HG03442 (cell line): ENCODE data around the gene FAM131B.
A peak's percentile ranks its signal among the peaks of the same experiment; 100 is the strongest.

Experiments
- ATAC-seq: cut with Tn5 transposase; IDR thresholded peaks from one replicate; pipeline ENCODE4 v1.9.1; 2021; ENCODE audit warnings: mild to moderate bottlenecking, moderate library complexity; ENCODE audit not compliant: unreplicated experiment

Gene FAM131B

DNA sequence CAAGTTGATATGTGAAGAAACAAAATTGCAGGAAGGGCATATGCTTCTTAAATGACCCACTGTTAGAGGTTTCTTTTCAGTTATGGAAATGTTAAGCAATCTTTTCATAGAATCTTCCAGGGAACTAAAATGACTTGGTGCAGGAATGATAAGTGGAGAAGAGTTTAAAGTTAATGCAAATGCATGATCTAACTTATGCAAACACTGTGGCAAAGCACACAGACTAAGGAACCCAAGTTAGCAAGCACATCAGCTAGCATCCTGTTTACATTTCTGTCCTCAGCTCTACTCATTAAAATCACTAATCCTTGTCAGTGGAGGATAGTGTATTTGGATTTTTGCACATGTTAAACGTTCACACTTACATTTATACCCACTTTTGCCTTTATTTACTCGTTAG, 37.3 kb downstream of the FAM131B start:
- ATAC-seq, result peak; percentile 45

DNA sequence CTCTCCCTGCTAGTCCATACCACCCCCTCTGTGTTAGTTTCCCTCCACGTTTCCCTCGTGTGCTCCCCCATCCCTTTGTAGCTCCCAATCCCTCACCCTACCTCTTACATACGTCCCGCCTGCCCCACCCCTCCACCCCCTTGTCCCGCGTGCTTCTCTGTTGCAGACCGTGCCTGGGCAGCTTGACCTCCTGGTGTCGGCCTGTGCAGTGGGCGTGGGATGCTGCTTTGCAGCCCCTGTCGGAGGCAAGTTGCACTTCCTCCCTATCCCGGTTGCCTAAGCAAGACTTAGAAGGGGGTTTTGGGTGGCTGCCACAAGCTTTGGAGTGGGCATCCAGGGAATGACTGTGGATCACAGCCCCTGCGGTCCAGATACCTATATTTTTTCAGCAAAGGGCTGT, 38.9 kb downstream of the FAM131B start:
- ATAC-seq, result no peak

DNA sequence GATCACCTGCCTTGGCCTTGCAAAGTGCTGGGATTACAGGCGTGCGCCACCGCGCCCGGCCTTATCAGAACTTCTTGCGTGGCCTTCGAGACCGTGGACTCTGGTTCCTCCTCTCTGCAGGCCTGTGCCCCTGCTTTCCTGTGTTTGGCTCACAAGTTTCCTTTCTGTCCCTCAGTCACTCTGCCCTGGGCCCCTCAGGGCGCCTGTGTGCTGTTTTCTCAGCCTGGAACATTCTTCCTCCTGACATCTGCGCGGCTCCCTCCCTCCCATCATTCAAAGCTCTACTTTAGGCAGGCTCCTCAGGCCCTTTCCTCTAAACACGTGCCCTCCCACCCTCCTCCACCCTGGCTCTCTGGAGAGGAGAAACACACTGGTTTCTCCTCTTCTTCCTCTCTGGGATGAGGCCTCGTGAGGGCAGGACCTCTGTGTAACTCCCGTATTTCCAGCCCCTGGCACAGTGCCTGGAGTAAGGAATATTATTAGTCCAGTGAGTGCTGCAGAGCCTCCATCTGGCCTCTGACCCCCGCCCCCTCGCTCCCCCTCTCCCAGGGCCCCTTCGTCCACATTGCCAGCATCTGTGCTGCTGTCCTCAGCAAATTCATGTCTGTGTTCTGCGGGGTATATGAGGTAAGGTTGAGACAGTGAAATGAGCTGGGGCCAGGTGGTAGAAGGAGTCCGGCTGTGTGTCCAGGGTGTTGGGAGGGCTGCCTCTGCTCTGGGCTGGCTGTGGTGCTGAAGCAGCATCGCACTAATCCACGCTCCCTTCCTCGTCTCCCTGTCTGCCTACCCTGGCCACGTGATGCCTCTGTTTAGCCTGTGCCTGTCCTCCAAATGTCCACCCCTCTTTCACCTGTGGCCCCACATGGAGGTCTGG, 39.5 kb downstream of the FAM131B start:
- ATAC-seq, result no peak

DNA sequence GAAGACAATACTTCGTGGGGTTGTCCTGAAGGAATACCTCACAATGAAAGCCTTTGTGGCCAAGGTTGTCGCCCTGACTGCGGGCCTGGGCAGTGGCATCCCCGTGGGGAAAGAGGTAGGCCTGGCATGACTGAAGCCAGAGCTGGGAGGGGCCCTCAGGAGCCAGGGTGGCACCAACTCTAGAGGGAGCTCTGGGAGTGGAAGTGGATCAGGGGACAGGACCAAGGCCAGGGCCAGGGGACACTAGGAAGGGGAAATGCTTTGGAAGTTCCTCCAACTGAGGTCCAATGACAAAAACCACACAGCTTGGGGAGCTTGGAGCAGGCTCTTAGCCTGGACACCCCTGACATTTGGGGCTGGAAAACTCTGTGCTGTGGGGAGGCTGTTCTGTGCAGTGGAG, 40.8 kb downstream of the FAM131B start:
- no peak for ATAC-seq

DNA sequence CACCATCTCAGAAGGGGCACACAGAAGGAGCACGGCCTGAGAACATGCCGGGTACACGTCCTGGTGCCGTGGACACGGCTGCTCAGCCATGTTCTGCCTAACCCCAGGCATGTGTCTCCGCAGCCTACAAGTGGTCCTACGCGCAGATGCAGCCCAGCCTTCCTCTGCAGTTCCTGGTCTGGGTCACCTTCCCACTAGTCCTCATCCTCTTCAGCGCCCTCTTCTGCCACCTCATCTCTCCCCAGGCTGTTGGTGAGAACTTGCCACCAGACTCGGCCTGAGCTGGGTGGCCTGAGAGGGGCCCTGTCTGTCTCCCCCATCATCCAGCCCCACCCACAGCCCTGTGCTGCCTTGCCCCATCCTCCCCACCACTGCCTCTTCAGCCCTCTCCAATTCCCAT, 41.3 kb downstream of the FAM131B start:
- ATAC-seq, result no peak

DNA sequence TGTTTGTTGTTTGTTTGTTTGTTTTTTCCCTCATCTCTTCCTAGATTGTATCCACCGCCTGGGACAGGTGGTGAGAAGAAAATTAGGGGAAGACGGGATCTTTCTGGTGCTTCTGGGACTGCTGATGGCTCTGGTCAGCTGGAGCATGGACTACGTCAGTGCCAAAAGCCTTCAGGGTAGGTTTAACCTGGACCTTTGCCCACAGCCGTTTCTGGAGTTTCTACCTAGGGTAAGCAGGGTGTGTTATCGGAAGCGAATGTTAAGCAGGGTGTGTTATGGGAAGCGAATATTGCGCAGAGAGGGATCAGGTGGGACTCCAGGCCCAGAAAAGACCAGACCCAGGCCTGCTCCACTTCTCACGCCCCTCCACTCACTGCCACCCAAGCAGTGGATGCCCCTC, 41.9 kb downstream of the FAM131B start:
- no peak for ATAC-seq

DNA sequence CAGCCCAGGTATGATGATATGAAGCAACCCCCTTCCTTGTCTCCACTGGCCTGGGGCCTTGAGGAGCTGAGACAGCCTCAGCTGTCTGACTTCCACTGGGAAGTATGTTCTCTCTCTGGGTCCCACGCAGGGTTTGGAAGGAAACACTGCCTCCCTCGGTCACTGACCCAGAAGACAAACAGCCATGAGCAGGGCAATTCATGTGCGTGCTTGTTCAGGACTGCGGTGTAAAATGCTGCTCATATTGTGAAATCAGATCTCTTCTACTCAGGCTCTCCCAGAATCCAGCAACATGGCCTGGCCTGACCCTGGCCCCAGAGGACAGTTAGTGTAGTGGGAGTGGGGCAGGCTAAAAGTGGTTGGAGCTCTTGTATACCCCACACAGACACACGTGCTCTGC, 43.9 kb downstream of the FAM131B start:
- no peak for ATAC-seq

DNA sequence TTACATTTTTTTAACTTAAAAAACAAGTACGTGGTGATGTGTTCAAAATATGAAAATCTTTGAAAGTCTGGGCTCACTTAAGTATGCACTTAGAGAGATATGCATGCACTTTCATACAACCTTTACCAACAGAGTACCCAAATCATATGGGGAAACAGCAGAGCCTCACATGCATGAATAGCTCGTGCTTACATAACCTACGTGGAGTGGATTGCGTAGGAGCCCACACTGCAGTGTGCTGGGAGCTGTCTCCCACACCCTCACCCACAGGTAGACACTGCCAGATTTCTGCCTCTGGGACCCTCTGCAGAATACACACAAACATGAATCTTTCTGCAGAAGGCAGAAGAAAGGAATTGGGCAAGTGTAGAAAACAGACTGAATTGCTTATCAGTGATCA, 46.0 kb downstream of the FAM131B start:
- no peak for ATAC-seq

DNA sequence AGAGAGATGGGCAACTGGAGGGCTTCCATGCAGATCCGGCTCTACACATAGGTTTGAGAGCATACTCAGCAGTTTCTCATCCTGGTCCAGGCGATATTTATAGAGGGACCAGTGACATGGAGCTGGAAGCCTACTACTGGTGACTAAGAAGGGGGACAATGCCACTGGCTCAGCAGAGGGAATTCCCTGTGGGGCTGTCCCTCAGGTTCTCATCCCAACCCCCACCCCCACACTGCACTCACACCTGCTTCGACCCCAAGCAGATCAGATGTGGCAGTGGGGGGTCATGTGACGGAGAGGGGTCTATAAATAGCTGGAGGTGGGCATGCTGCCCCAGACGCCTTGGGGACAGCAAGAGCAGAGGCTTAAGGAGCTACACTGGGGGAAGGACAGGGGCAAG, 46.7 kb downstream of the FAM131B start, which contains the start of gene CLCN1:
Gene CLCN1 (plus strand): TSS at position 336 of the 400 bp plus-strand sequence. CDS start 102 bp downstream, outside the sequence.
- ATAC-seq, result no peak

DNA sequence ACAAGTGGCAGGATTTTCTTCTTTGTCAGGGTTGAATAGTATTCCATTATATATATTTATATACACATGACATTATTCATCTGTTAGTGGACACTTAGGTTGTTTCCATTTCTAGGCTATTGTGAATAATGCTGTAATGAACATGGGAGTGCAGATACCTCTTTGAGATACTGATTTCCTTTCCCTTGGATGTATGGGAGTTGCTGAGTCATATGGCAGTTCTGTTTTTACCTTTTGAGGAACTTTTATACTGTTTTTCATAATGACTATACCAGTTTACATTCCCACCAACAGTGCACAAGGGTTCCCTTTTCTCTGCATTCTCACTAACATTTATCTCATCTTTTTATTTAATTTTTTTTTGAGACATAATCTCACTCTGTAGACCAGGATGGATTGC, 48.4 kb downstream of the FAM131B start:
- no peak for ATAC-seq

DNA sequence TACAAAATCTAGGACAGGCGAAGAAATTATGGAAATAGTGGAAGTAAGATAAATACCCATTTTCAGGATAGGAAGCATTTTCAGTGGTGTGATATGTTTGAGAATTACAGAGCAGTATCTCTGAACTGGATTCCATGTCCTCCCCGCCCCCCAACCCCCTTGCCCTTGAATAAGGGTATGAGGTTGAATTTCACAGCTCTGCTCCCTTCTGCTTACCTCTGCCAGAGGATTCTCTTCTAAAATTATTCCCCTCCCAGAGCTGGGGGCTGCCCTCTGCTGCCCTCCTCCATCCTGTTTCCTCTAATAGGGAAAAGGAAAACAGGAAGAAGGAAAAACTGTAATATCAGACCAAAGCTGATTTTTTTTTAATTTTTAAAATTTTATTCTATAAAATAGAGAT, 53.9 kb downstream of the FAM131B start:
- no peak for ATAC-seq

DNA sequence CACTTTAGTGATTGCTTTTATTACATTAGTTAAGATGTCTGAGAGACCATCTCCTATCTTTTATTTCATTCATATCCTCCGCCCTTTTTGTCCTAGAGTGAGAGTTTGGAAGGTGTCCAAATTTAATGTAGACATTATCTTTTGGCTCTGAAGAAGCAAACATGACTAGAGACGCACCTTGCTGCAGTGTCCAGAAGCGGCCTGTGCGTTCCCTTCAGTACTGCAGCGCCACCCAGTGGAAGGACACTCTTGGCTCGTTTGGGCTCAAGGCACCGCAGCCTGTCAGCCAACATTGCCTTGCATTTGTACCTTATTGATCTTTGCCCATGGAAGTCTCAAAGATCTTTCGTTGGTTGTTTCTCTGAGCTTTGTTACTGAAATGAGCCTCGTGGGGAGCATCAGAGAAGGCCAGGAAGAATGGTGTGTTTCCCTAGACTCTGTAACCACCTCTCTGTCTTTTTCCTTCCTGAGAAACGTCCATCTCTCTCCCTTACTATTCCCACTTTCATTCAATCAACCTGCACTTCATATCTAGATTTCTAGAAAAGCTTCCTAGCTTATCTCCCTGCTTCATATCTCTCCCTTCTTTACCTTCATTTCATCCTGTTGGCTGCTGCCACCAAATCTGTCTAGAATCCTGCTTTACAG, 57.0 kb downstream of the FAM131B start:
- ATAC-seq, result no peak

DNA sequence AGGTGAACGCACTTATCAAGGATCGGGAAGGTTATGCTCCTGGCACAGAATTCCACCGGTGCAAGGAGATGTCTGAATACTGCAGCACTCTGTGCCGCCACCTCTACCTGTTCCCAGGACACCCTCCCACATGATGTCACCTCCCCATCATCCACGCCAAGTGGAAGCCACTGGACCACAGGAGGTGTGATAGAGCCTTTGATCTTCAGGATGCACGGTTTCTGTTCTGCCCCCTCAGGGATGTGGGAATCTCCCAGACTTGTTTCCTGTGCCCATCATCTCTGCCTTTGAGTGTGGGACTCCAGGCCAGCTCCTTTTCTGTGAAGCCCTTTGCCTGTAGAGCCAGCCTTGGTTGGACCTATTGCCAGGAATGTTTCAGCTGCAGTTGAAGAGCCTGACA, 57.6 kb downstream of the FAM131B start:
- ATAC-seq, result no peak

DNA sequence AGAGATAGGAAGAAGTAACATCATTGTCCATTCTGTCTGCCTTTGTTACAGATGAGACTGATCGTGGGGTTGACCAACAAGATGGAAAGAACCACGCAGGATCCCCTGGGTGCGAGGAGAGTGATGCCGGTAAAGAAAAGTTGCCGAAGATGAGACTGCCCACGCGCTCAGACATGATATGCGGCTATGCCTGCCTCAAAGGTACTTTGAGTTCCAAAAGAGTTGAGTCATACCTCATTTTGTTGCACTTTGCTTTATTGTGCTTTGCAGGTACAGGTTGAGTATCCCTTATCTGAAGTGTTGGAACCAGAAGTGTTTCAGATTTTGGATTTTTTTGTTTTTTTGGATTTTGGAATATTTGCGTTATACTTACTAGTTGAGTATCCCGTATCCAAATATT, 58.8 kb downstream of the FAM131B start:
- ATAC-seq, result no peak
